ENCODE data around the gene PPARD. TPM values are rescaled to one million over a fixed set of nuclear protein-coding genes. Genes with fewer than 3 reads are reported as not detected.

The PPARD gene
- total and polyA plus RNA-seq, 2 donors (not counting 1 experiment from before 2014, with no cell fraction given), result 14.8 to 16.3 TPM

DNA sequence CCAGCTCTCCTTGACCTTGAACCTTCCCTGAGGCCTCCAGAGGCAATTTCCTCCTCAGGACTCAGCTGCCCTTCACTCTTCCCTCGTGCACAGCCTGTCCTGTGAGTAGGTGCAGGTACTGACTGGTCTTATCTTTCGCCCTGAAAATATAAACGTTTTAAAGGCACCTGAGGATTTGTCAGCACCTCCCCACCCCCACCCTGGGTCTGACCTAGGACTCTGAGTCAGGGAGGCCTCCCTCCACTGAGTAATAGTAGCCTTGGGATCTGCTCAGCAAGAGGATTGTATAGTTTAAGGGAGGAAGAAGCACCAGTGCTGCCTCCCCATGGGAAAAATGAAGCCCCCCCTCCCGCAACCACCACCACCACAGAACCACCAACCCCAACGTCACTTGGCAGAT, 54.6 kb downstream of the PPARD start:
- TF ChIP-seq, protein P1, sequence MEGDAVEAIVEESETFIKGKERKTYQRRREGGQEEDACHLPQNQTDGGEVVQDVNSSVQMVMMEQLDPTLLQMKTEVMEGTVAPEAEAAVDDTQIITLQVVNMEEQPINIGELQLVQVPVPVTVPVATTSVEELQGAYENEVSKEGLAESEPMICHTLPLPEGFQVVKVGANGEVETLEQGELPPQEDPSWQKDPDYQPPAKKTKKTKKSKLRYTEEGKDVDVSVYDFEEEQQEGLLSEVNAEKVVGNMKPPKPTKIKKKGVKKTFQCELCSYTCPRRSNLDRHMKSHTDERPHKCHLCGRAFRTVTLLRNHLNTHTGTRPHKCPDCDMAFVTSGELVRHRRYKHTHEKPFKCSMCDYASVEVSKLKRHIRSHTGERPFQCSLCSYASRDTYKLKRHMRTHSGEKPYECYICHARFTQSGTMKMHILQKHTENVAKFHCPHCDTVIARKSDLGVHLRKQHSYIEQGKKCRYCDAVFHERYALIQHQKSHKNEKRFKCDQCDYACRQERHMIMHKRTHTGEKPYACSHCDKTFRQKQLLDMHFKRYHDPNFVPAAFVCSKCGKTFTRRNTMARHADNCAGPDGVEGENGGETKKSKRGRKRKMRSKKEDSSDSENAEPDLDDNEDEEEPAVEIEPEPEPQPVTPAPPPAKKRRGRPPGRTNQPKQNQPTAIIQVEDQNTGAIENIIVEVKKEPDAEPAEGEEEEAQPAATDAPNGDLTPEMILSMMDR (conservative IDR thresholded peaks at IDR 0.05 in 1 of 2, IDR thresholded peaks at IDR 0.05 in 1 of 2; ENCODE audit: low read depth in 1 of 2, low read length in 2 of 2), result no peak
- TF ChIP-seq EZH2 (IDR thresholded peaks at IDR 0.05; ENCODE audit: low read length, missing control alignments), result no peak
- peaks cover 5% of the 10 kb centered on the region for H3K79me2 ChIP-seq (ENCODE audit: control insufficient read depth, insufficient read depth, low read length)
- DNase-seq (ENCODE audit: low read depth in 2 of 2), result peak in 1 of 2 donors; percentile 34

DNA sequence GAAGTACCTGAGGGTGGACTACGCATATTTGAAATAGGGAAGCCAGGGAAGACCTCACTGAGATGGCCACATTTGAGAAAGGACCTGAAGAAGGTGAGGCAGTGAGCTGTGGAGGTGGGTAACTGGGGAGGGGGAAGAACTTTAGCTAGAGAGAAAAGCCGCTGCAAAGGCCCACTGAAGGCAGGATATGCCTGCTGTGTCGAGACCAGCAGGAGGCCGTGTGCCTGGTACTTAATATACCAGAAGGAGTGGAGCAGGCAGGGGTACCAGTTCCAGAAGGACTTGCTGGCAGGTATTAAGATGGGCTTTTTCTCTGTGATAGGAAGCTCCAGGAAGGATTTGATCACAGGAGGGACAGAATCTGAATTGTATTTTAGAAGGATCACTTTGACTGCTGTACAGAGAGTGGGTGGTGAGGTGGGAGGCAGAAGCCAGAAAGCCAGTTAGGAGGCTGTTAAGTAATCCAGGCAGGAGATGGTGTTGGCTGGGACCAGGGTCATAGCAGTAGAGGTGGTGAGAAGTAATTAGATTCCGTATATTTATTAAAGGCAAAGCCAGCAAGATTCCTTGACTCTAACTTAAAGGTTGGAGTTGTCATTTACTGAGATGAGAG, 55.6 kb downstream of the PPARD start:
- H3K27ac ChIP-seq (ENCODE audit: insufficient read depth, low read length), result no peak overlapping the region
- no peak overlapping the region for H3K4me2 ChIP-seq (ENCODE audit: extremely low read depth, insufficient read depth, low read length)
- no peaks in the 10 kb centered on the region for H3K79me2 ChIP-seq (ENCODE audit: control insufficient read depth, insufficient read depth, low read length)

More for the DNA sequence above, 54.6 kb downstream of the PPARD start:
- no peak overlapping the region for H2AFZ ChIP-seq (ENCODE audit: low read length)
- H3K4me3 ChIP-seq (replicated peaks in 1 of 4; ENCODE audit: control extremely low read depth in 1 of 4, insufficient read depth in 1 of 4, low read depth in 3 of 4, low read length in 4 of 4), result no peak overlapping the region
- no peak overlapping the region for H3K4me2 ChIP-seq (ENCODE audit: extremely low read depth, insufficient read depth, low read length)
- no peaks in the 10 kb centered on the region for H3K36me3 ChIP-seq (ENCODE audit: control insufficient read depth, insufficient read depth, low read length)
- peaks cover 4% of the 10 kb centered on the region for H3K4me1 ChIP-seq (ENCODE audit: control insufficient read depth, extremely low read depth, insufficient read depth, low read length)
- no peaks in the 10 kb centered on the region for H3K27me3 ChIP-seq (ENCODE audit: control insufficient read depth, insufficient read depth, low read length)
- no peaks in the 10 kb centered on the region for H4K20me1 ChIP-seq (ENCODE audit: control insufficient read depth, extremely low read depth, insufficient read depth, low read length)
- no peaks in the 10 kb centered on the region for H3K9me3 ChIP-seq (ENCODE audit: control insufficient read depth, insufficient read depth, low read depth, low read length)
- no peak overlapping the region for H3K27ac ChIP-seq (ENCODE audit: insufficient read depth, low read length)
- H3K9ac ChIP-seq (ENCODE audit: insufficient read depth, low read length), result no peak overlapping the region

DNA sequence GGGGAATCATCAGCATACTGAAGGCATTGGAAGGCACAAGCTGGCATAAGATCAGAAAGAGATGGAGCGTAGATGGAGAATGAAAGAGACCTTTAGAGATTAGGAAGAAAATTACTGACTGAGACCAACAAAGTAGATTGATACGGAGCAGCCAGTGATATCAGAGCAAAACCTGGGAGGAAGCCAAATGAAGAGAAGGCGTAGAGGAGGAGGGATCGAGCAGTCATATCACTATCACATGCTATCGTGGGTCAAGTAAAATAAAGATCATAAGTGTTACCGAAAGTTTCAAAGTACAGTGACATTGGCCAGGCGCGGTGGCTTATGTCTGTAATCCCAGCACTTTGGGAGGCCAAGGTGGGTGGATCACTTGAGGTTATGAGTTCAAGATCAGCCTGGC, 56.2 kb downstream of the PPARD start:
- H3K4me2 ChIP-seq (ENCODE audit: extremely low read depth, insufficient read depth, low read length), result no peak overlapping the region
- no peaks in the 10 kb centered on the region for H4K20me1 ChIP-seq (ENCODE audit: control insufficient read depth, extremely low read depth, insufficient read depth, low read length)
- no peaks in the 10 kb centered on the region for H3K27me3 ChIP-seq (ENCODE audit: control insufficient read depth, insufficient read depth, low read length)
- H3K9ac ChIP-seq (ENCODE audit: insufficient read depth, low read length), result no peak overlapping the region
- H3K4me3 ChIP-seq (replicated peaks in 1 of 4; ENCODE audit: control extremely low read depth in 1 of 4, insufficient read depth in 1 of 4, low read depth in 3 of 4, low read length in 4 of 4), result no peak overlapping the region
- TF ChIP-seq EZH2 (IDR thresholded peaks at IDR 0.05; ENCODE audit: low read length, missing control alignments), result no peak
- TF ChIP-seq, protein P1 (conservative IDR thresholded peaks at IDR 0.05 in 1 of 2, IDR thresholded peaks at IDR 0.05 in 1 of 2; ENCODE audit: low read depth in 1 of 2, low read length in 2 of 2), result no peak
- peaks cover 2% of the 10 kb centered on the region for H3K4me1 ChIP-seq (ENCODE audit: control insufficient read depth, extremely low read depth, insufficient read depth, low read length)
- no peak for DNase-seq (ENCODE audit: low read depth in 2 of 2)
- no peak overlapping the region for H3K27ac ChIP-seq (ENCODE audit: insufficient read depth, low read length)
- H2AFZ ChIP-seq (ENCODE audit: low read length), result no peak overlapping the region
- H3K79me2 ChIP-seq (ENCODE audit: control insufficient read depth, insufficient read depth, low read length), result no peaks in the 10 kb centered on the region
- H3K36me3 ChIP-seq (ENCODE audit: control insufficient read depth, insufficient read depth, low read length), result no peaks in the 10 kb centered on the region
- H3K9me3 ChIP-seq (ENCODE audit: control insufficient read depth, insufficient read depth, low read depth, low read length), result no peaks in the 10 kb centered on the region

More for the DNA sequence above, 55.6 kb downstream of the PPARD start:
- H2AFZ ChIP-seq (ENCODE audit: low read length), result no peak overlapping the region
- no peaks in the 10 kb centered on the region for H3K27me3 ChIP-seq (ENCODE audit: control insufficient read depth, insufficient read depth, low read length)
- no peak for TF ChIP-seq EZH2 (IDR thresholded peaks at IDR 0.05; ENCODE audit: low read length, missing control alignments)
- TF ChIP-seq, protein P1 (conservative IDR thresholded peaks at IDR 0.05 in 1 of 2, IDR thresholded peaks at IDR 0.05 in 1 of 2; ENCODE audit: low read depth in 1 of 2, low read length in 2 of 2), result no peak
- H3K9ac ChIP-seq (ENCODE audit: insufficient read depth, low read length), result no peak overlapping the region
- H3K9me3 ChIP-seq (ENCODE audit: control insufficient read depth, insufficient read depth, low read depth, low read length), result no peaks in the 10 kb centered on the region
- no peaks in the 10 kb centered on the region for H3K36me3 ChIP-seq (ENCODE audit: control insufficient read depth, insufficient read depth, low read length)
- H3K4me1 ChIP-seq (ENCODE audit: control insufficient read depth, extremely low read depth, insufficient read depth, low read length), result peaks cover 2% of the 10 kb centered on the region
- DNase-seq (ENCODE audit: low read depth in 2 of 2), result no peak
- no peaks in the 10 kb centered on the region for H4K20me1 ChIP-seq (ENCODE audit: control insufficient read depth, extremely low read depth, insufficient read depth, low read length)
- no peak overlapping the region for H3K4me3 ChIP-seq (replicated peaks in 1 of 4; ENCODE audit: control extremely low read depth in 1 of 4, insufficient read depth in 1 of 4, low read depth in 3 of 4, low read length in 4 of 4)
